ENCODE data around the gene SPAG16.
A peak's percentile ranks its signal among the peaks of the same experiment; 100 is the strongest.
"Not testable (repeated sequence)": the region's sequence is repeated elsewhere in the genome, so short reads cannot be mapped to it uniquely, and the experiment has no call there.

Gene SPAG16

GRCh38 chr2:213718411-213718810 lies 434.1 kb downstream of the SPAG16 start:
- not testable (repeated sequence) for DNase-seq

- DNase-seq = no peak
Measured at GRCh38 chr2:213722565-213722964, 438.3 kb downstream of the SPAG16 start.

- DNase-seq = no peak
Measured at GRCh38 chr2:213723041-213723560, 438.8 kb downstream of the SPAG16 start.

- no peak for DNase-seq
Measured at GRCh38 chr2:213723707-213724106, 439.4 kb downstream of the SPAG16 start.

GRCh38 chr2:213726101-213726500 lies 441.8 kb downstream of the SPAG16 start:
- DNase-seq = no peak

DNA sequence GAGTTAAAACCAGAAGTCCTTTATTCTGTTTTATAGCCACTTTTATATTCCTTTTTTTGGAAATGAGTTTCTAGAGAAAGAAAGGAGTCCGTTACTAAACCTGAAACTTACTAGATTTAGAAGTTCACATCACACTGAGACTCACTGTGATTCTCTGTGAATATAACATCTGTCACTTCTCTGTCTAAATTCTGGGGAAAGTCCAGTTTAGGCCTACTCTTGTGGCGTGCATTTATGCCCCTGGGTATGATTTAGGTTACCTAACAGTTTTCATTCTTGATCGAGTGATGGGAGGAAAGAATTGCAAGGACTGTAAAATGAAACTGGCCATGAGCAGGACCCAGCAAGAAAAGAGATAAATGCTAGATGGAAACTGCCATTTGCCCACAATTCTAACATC lies 449.6 kb downstream of the SPAG16 start:
- DNase-seq = no peak

DNA sequence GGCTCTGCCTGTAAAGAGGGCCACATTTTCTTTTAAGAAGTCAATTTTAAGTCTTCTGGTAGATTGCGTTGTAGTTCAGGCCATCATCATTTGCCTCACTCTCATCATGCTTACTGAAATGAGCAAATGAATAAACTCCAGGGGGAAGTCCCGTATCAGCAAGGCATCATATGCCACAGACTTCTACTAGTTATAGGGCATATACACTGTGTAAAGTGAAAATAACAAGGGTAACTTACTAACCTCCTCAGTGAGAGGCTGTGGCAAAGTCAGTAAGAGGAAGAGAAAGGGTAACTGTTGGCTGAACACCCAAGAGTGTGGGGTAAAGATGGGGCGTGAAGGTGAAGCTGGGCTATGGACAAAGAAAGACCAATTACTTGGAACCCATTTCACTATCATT lies 456.2 kb downstream of the SPAG16 start:
- DNase-seq = no peak

- DNase-seq = no peak
Measured at GRCh38 chr2:213751446-213751845, 467.2 kb downstream of the SPAG16 start.

- no peak for DNase-seq
Measured at GRCh38 chr2:213752575-213752974, 468.3 kb downstream of the SPAG16 start.

DNA sequence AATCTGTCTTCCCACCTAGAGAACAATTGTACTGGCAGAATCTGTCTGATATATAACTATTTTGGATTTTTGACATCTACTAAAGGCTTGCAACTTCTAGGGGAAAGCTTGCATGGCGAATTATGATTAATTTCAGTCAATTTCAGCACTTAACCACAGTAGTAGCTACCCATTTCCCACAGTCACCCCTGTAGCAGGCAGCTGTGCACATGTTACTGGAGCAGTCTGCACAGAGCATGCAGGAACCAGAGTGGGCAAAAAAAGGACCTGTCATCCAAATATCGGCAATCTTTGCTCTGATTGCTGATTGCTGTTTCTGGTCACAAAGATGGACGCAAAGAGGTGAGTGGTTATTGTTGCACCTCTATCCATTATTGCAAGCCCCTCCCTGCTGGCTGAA lies 473.3 kb downstream of the SPAG16 start:
- DNase-seq = no peak

- no peak for DNase-seq
Measured at GRCh38 chr2:213763354-213763753, 479.1 kb downstream of the SPAG16 start.

- no peak for DNase-seq
Measured at GRCh38 chr2:213763963-213764362, 479.7 kb downstream of the SPAG16 start.

GRCh38 chr2:213764849-213765248 lies 480.6 kb downstream of the SPAG16 start:
- DNase-seq = no peak

- DNase-seq = no peak
Measured at GRCh38 chr2:213766062-213766461, 481.8 kb downstream of the SPAG16 start.

DNA sequence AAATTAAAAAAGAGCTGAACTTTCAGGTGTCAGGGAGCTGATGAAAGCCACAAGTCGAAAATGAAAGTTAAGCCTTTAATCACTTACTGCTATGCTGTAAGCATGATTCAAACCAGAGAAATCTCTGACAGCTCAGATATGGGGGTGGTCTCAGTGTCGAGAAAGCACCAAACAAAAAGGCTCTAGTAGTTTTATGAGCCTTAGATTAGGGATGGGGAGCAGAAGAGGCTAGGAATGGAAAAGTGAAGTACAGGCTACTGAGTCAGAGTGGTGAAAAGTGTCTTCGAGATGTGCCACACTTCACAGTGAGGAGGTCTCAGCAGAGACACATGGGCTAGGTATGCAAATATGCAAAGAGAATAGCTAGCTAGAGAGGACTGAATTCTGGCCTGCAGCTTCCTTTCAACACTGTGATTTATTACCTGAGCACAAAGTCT lies 482.2 kb downstream of the SPAG16 start:
- no peak for DNase-seq

DNA sequence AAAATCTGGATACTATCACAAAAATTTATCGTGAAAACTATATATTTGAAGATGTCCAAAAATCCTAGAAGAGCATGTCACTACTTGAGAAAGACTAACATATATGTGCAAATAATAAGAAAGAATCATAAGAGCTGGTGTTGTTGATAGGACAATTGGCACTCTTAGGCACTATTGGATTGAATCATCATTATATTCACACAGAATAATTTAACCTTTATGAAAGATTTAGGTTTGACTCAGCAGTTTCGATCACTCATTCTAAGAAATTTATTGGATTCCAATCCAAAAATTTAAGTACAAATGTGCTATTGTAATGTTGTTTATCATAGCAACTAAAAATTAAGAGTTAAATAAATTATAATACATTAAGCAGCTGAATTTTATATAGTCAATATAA lies 503.6 kb downstream of the SPAG16 start:
- no peak for DNase-seq

GRCh38 chr2:213789940-213790339 lies 505.7 kb downstream of the SPAG16 start:
- DNase-seq = no peak

DNA sequence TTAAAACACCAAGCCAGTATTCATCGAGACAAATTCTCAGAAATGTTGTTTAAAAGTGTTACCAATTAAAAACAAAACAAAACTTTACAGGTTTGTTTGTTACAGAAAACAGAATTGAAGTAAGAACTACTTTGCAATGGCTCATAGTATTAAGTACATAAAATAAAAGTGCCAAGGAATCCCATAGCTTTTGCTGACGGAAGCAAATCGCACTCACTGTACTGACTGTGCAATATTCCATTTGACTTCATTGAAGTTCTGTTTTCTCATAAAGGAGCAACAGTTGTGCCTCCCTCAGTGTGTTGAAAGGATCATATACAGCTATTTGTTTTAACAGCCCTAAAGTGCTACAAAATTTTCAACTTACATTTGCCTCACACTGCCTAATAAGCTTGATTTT lies 507.8 kb downstream of the SPAG16 start:
- DNase-seq = no peak

DNA sequence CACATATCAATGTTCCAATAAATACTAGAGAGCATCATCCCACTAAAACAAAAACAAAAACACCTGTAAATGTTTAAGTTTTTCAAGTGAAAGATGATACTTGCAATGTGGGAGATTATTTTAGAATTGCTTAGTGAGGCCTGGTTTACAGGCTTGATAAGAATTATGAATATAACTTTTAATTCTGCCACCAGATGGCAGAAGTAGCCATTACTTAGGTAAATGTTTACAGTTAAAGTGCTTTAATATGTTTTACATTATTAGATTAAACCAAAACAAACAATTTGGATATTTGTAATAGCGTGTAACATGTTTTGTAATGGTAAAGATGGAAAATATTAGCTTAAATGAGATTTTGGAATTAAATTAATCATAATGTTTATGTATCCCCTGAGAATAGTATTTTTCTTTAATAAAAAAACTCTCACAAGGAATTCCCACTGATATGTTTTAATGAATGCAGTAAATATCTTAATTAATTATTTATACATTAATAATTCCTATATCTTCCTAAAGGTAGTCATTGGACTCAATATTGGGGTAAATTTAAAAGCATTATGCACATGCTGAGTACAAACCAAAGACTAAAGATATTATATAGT lies 522.0 kb downstream of the SPAG16 start:
- peak; percentile 21 for DNase-seq

DNA sequence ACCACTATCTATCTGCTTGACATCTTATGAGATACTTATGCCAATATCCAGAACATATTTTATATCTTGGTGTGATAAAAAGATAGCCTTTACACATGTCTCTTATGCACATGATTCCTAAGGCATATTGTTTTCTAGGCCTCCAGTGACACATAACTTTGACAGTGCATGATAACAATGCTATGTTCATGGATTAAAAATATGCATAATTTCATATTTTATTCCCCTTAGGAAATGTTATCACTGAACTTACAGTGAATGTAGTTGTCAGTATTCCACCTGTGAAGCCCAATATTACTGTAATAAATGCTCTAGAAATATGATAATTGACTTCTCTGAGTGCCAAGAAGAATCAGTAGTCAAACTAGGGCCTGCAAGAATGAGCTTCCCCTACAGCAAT lies 532.3 kb downstream of the SPAG16 start:
- DNase-seq = no peak

GRCh38 chr2:213818436-213818835 lies 534.2 kb downstream of the SPAG16 start:
- no peak for DNase-seq

GRCh38 chr2:213834331-213834730 lies 550.1 kb downstream of the SPAG16 start:
- DNase-seq = no peak

DNA sequence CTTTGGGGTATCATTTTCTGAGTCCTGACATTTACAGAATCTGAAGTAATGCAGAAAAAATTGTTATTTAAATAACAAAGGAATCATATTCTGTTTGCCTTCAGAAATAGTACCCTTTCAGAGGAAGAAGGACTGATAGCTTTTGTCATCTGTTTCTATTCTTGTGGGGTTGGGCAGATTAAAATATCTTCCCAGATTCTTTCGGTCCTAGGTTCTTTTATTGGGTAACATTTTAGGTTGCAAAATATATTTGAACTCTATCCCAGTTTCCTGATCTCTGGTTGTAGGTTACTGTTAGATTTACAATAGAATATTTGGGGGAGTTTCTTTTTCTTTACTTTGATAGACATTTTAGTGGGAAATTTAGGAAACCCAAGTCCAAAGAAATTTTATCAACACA lies 550.5 kb downstream of the SPAG16 start:
- DNase-seq = no peak

- DNase-seq = no peak
Measured at GRCh38 chr2:213846856-213847255, 562.6 kb downstream of the SPAG16 start.

GRCh38 chr2:213847316-213847715 lies 563.1 kb downstream of the SPAG16 start:
- DNase-seq = no peak
